ENCODE data around the gene GLP1R. TPM values are rescaled to one million over a fixed set of nuclear protein-coding genes. Genes with fewer than 3 reads are reported as not detected.

GLP1R gene
- total and polyA plus RNA-seq, 4 donors: not detected

GRCh38 chr6:39076623-39077535 lies 28.3 kb downstream of the GLP1R start:
- H3K27ac ChIP-seq (ENCODE audit: low read depth in 1 of 2, low read length in 2 of 2): no peak overlapping the region
- intact Hi-C loops (cut with DNase I): no loop called here
- H3K4me1 ChIP-seq (ENCODE audit: control insufficient read depth in 1 of 2, insufficient read depth in 2 of 2, low read length in 2 of 2): no peaks in the 10 kb centered on the region
- H3K9me3 ChIP-seq (ENCODE audit: control insufficient read depth, low read length): no peaks in the 10 kb centered on the region
- no peak for ATAC-seq (ENCODE audit: low FRiP score)
- no peaks in the 10 kb centered on the region for H3K36me3 ChIP-seq (ENCODE audit: control insufficient read depth in 1 of 2, insufficient read depth in 2 of 2, low read length in 1 of 2)
- DNase-seq: no peak
- H3K4me3 ChIP-seq (ENCODE audit: low read length in 2 of 2): no peak overlapping the region
- H3K27me3 ChIP-seq (ENCODE audit: control insufficient read depth in 1 of 2, insufficient read depth in 2 of 2, low read length in 1 of 2): no peaks in the 10 kb centered on the region
- 82 to 83% methylated on average over 9 of the region's 9 CpGs for WGBS, 2 donors

- Histone ChIP-seq H3K27me3 (ENCODE audit: control insufficient read depth in 1 of 2, insufficient read depth in 2 of 2, low read length in 1 of 2) (no peaks in the 10 kb centered on the region), H3K27ac (ENCODE audit: low read depth in 1 of 2, low read length in 2 of 2) (no peak overlapping the region), H3K36me3 (ENCODE audit: control insufficient read depth in 1 of 2, insufficient read depth in 2 of 2, low read length in 1 of 2) (no peaks in the 10 kb centered on the region), H3K4me3 (ENCODE audit: low read length in 2 of 2) (no peak overlapping the region), H3K9me3 (ENCODE audit: control insufficient read depth, low read length) (no peaks in the 10 kb centered on the region), H3K4me1 (ENCODE audit: control insufficient read depth in 1 of 2, insufficient read depth in 2 of 2, low read length in 2 of 2) (no peaks in the 10 kb centered on the region)
- no peak for DNase-seq
- WGBS, 2 donors: 83 to 87% methylated on average over 10 to 11 of the region's 11 CpGs
- ATAC-seq (ENCODE audit: low FRiP score): no peak
- intact Hi-C loops (cut with DNase I): no loop called here
Measured at GRCh38 chr6:39077882-39078594, 29.5 kb downstream of the GLP1R start.

GRCh38 chr6:39078695-39079094 lies 30.1 kb downstream of the GLP1R start:
- Histone ChIP-seq H3K27me3 (ENCODE audit: control insufficient read depth in 1 of 2, insufficient read depth in 2 of 2, low read length in 1 of 2) (no peaks in the 10 kb centered on the region), H3K4me3 (ENCODE audit: low read length in 2 of 2) (no peak overlapping the region), H3K9me3 (ENCODE audit: control insufficient read depth, low read length) (no peaks in the 10 kb centered on the region), H3K36me3 (ENCODE audit: control insufficient read depth in 1 of 2, insufficient read depth in 2 of 2, low read length in 1 of 2) (no peaks in the 10 kb centered on the region), H3K4me1 (ENCODE audit: control insufficient read depth in 1 of 2, insufficient read depth in 2 of 2, low read length in 2 of 2) (no peaks in the 10 kb centered on the region), H3K27ac (ENCODE audit: low read depth in 1 of 2, low read length in 2 of 2) (no peak overlapping the region)
- intact Hi-C loops (cut with DNase I): no loop called here
- 66 to 88% methylated on average over 3 of the region's 3 CpGs for WGBS, 2 donors
- ATAC-seq (ENCODE audit: low FRiP score): no peak
- no peak for DNase-seq

- no peak overlapping the region for H3K4me3 ChIP-seq (ENCODE audit: low read length in 2 of 2)
- H3K27me3 ChIP-seq (ENCODE audit: control insufficient read depth in 1 of 2, insufficient read depth in 2 of 2, low read length in 1 of 2): no peaks in the 10 kb centered on the region
- H3K4me1 ChIP-seq (ENCODE audit: control insufficient read depth in 1 of 2, insufficient read depth in 2 of 2, low read length in 2 of 2): no peaks in the 10 kb centered on the region
- WGBS, 2 donors: 79 to 86% methylated on average over 8 of the region's 8 CpGs
- no peaks in the 10 kb centered on the region for H3K36me3 ChIP-seq (ENCODE audit: control insufficient read depth in 1 of 2, insufficient read depth in 2 of 2, low read length in 1 of 2)
- H3K27ac ChIP-seq (ENCODE audit: low read depth in 1 of 2, low read length in 2 of 2): no peak overlapping the region
- DNase-seq (no peak), ATAC-seq (ENCODE audit: low FRiP score) (no peak)
- intact Hi-C loops (cut with DNase I): no loop called here
- H3K9me3 ChIP-seq (ENCODE audit: control insufficient read depth, low read length): no peaks in the 10 kb centered on the region
Measured at GRCh38 chr6:39079197-39080125, 30.9 kb downstream of the GLP1R start.

GRCh38 chr6:39080246-39080875 lies 31.8 kb downstream of the GLP1R start:
- H3K27ac ChIP-seq (ENCODE audit: low read depth in 1 of 2, low read length in 2 of 2): no peak overlapping the region
- DNase-seq (no peak), ATAC-seq (ENCODE audit: low FRiP score) (no peak)
- H3K4me1 ChIP-seq (ENCODE audit: control insufficient read depth in 1 of 2, insufficient read depth in 2 of 2, low read length in 2 of 2): no peaks in the 10 kb centered on the region
- intact Hi-C loops (cut with DNase I): no loop called here
- WGBS, 2 donors: 84% methylated on average over 5 of the region's 5 CpGs
- no peaks in the 10 kb centered on the region for H3K36me3 ChIP-seq (ENCODE audit: control insufficient read depth in 1 of 2, insufficient read depth in 2 of 2, low read length in 1 of 2)
- H3K9me3 ChIP-seq (ENCODE audit: control insufficient read depth, low read length): no peaks in the 10 kb centered on the region
- H3K27me3 ChIP-seq (ENCODE audit: control insufficient read depth in 1 of 2, insufficient read depth in 2 of 2, low read length in 1 of 2): no peaks in the 10 kb centered on the region
- H3K4me3 ChIP-seq (ENCODE audit: low read length in 2 of 2): no peak overlapping the region

- H3K4me3 ChIP-seq (ENCODE audit: low read length in 2 of 2): no peak overlapping the region
- H3K27me3 ChIP-seq (ENCODE audit: control insufficient read depth in 1 of 2, insufficient read depth in 2 of 2, low read length in 1 of 2): no peaks in the 10 kb centered on the region
- ATAC-seq (ENCODE audit: low FRiP score): no peak
- 85 to 87% methylated on average over 8 of the region's 8 CpGs for WGBS, 2 donors
- no peak for DNase-seq
- H3K9me3 ChIP-seq (ENCODE audit: control insufficient read depth, low read length): no peaks in the 10 kb centered on the region
- intact Hi-C loops (cut with DNase I): no loop called here
- H3K4me1 ChIP-seq (ENCODE audit: control insufficient read depth in 1 of 2, insufficient read depth in 2 of 2, low read length in 2 of 2): no peaks in the 10 kb centered on the region
- H3K36me3 ChIP-seq (ENCODE audit: control insufficient read depth in 1 of 2, insufficient read depth in 2 of 2, low read length in 1 of 2): no peaks in the 10 kb centered on the region
- no peak overlapping the region for H3K27ac ChIP-seq (ENCODE audit: low read depth in 1 of 2, low read length in 2 of 2)
Measured at GRCh38 chr6:39082310-39082709, 33.7 kb downstream of the GLP1R start.

GRCh38 chr6:39083231-39083634 lies 34.7 kb downstream of the GLP1R start:
- WGBS, 2 donors: 74 to 81% methylated on average over 2 of the region's 2 CpGs

GRCh38 chr6:39084506-39084905 lies 35.9 kb downstream of the GLP1R start:
- Histone ChIP-seq H3K36me3 (ENCODE audit: control insufficient read depth in 1 of 2, insufficient read depth in 2 of 2, low read length in 1 of 2) (no peaks in the 10 kb centered on the region), H3K27me3 (ENCODE audit: control insufficient read depth in 1 of 2, insufficient read depth in 2 of 2, low read length in 1 of 2) (no peaks in the 10 kb centered on the region), H3K9me3 (ENCODE audit: control insufficient read depth, low read length) (no peaks in the 10 kb centered on the region), H3K4me3 (ENCODE audit: low read length in 2 of 2) (no peak overlapping the region), H3K27ac (ENCODE audit: low read depth in 1 of 2, low read length in 2 of 2) (no peak overlapping the region), H3K4me1 (ENCODE audit: control insufficient read depth in 1 of 2, insufficient read depth in 2 of 2, low read length in 2 of 2) (no peaks in the 10 kb centered on the region)
- WGBS, 2 donors: 35 to 39% methylated on average over 7 of the region's 7 CpGs
- intact Hi-C loops (cut with DNase I): no loop called here
- no peak for ATAC-seq (ENCODE audit: low FRiP score)
- no peak for DNase-seq

More at GRCh38 chr6:39083231-39083634, 34.7 kb downstream of the GLP1R start:
- Histone ChIP-seq H3K36me3 (ENCODE audit: control insufficient read depth in 1 of 2, insufficient read depth in 2 of 2, low read length in 1 of 2) (no peaks in the 10 kb centered on the region), H3K9me3 (ENCODE audit: control insufficient read depth, low read length) (no peaks in the 10 kb centered on the region), H3K27me3 (ENCODE audit: control insufficient read depth in 1 of 2, insufficient read depth in 2 of 2, low read length in 1 of 2) (no peaks in the 10 kb centered on the region), H3K27ac (ENCODE audit: low read depth in 1 of 2, low read length in 2 of 2) (no peak overlapping the region), H3K4me1 (ENCODE audit: control insufficient read depth in 1 of 2, insufficient read depth in 2 of 2, low read length in 2 of 2) (no peaks in the 10 kb centered on the region), H3K4me3 (ENCODE audit: low read length in 2 of 2) (no peak overlapping the region)
- intact Hi-C loops (cut with DNase I): no loop called here
- DNase-seq (no peak), ATAC-seq (ENCODE audit: low FRiP score) (no peak)
